Aorta (tissue), 5 donors: ENCODE data around the gene ATG4D. TPM values are rescaled to one million over a fixed set of nuclear protein-coding genes. Genes with fewer than 3 reads are reported as not detected.

ENCODE experiments used
- ATAC-seq: fragments of 200-7000 bp; cut with Tn5 transposase; one replicate; pipeline ENCODE4 v1.9.1; 2022; ENCODE audit warnings: moderate library complexity; ENCODE audit not compliant: low FRiP score
- DNase-seq, 2 donors: peaks; one replicate each; pipeline ENCODE4 v3.0.0-alpha.2; 2020
- H3K27ac ChIP-seq, 2 donors: one replicate each; pipeline ENCODE4 v1.5.1; 2013; ENCODE audit warnings: low read length in 2 of 2, mild to moderate bottlenecking in 2 of 2, moderate library complexity in 2 of 2, control low read depth in 1 of 2, inconsistent platforms in 1 of 2, low read depth in 1 of 2
- H3K27me3 ChIP-seq, 2 donors: one replicate each; pipeline ENCODE4 v1.6.1; 2013; ENCODE audit warnings: control low read depth in 1 of 2, low read length in 1 of 2, mild to moderate bottlenecking in 1 of 2, moderate library complexity in 1 of 2; ENCODE audit not compliant: insufficient read depth in 2 of 2, control insufficient read depth in 1 of 2
- H3K36me3 ChIP-seq, 2 donors: one replicate each; pipeline ENCODE4 v1.6.1; 2013; ENCODE audit warnings: control low read depth in 1 of 2, low read length in 1 of 2, mild to moderate bottlenecking in 1 of 2; ENCODE audit not compliant: insufficient read depth in 2 of 2, control insufficient read depth in 1 of 2
- H3K4me1 ChIP-seq, 2 donors: one replicate each; pipeline ENCODE4 v1.6.1; 2013; ENCODE audit warnings: low read length in 2 of 2, control low read depth in 1 of 2, mild to moderate bottlenecking in 1 of 2, moderate library complexity in 1 of 2; ENCODE audit not compliant: insufficient read depth in 2 of 2, control insufficient read depth in 1 of 2
- H3K4me3 ChIP-seq, 2 donors: one replicate each; pipeline ENCODE4 v1.5.1; 2013; ENCODE audit warnings: low read length in 2 of 2, control low read depth in 1 of 2, mild to moderate bottlenecking in 1 of 2
- H3K9me3 ChIP-seq: one replicate; pipeline ENCODE4 v1.6.1; 2013; ENCODE audit warnings: mild to moderate bottlenecking, low read length; ENCODE audit not compliant: control insufficient read depth
- WGBS, 2 donors: extraction: QIAGEN DNeasy Blood & Tissue Kit; methylation state at CpG; one replicate each; pipeline ENCODE4 v1.1.7; 2013; 5-methylcytosine and 5-hydroxymethylcytosine counted together
- intact Hi-C, 2 donors: fragments of 100-400 bp; cut with DNase I; formaldehyde crosslinking; loops; one replicate each; pipeline versions ENCODE4 v1.14.2 to v1.15.0; 2022
- polyA plus RNA-seq, 2 donors: library from polyadenylated mRNA; stranded (reverse); fragments of 200-250 nt; gene quantifications; one replicate each; pipeline ENCODE4 v1.2.3, GENCODE V29; 2013
- total RNA-seq, 2 donors: library from RNA; stranded (reverse); fragmentation: NEBNext Ultra II Directional; extraction: Animal tissue kit (Norgen Biotek cat#: 25700); gene quantifications; one replicate each; pipeline ENCODE4 v1.2.1, GENCODE V29; 2021
- donor health status: healthy with polysubstance abuse.
- donor health status: Bipolar disorder and iron deficiency.
- donor health status: DM: no; HTN: no; CAD: no.
- donor health status: DM: no; HTN: no; CAD: no.
- donor health status: DM: yes; HTN: yes; CAD: no.

ATG4D gene
- total and polyA plus RNA-seq, 4 donors: 14.0 to 42.6 (median 17.4) TPM

DNA sequence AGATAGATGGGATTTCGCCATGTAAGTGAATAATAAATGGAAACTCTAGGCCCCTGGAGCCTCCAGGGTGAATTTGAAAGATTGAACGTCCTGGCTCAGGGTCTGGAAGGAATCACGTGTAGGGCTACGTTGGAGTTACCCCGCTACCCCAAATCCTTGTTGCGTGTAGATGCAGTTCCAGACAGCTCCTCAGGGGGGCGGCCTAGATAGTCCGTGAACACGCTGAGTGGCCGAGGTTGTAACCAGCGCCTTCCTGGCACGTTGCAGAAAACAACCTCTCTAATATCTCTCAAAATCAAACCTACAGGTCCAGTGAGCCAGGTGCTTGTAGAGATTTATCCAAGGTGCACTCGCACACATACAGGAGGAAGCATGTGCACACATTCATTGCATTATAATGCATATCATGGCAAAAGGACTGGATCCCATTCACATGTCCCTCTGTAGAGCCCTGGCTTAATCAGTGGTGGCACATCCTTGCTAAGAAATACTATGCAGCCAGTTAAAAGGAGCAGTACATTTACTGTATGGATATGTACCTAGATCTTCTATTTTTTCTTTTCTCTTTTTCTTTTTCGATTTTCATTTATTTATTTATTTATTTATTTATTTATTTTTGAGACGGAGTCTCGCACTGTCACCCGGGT, 38.0 kb upstream of the ATG4D start:
- 30 to 31% methylated on average over 17 of the region's 17 CpGs for WGBS, 2 donors
- no peaks in the 10 kb centered on the region for H3K4me1 ChIP-seq
- H3K36me3 ChIP-seq: no peaks in the 10 kb centered on the region
- no peak overlapping the region for H3K4me3 ChIP-seq
- no peaks in the 10 kb centered on the region for H3K27me3 ChIP-seq
- no peaks in the 10 kb centered on the region for H3K9me3 ChIP-seq
- peak; percentile 53 for ATAC-seq
- no peak overlapping the region for H3K27ac ChIP-seq
- DNase-seq: peak; percentile 85 to 92
- intact Hi-C loops: no loop called here

GRCh38 chr19:10508036-10508435, 35.7 kb upstream of the ATG4D start:
- no peaks in the 10 kb centered on the region for H3K9me3 ChIP-seq
- no peak for ATAC-seq
- WGBS, 2 donors: 87 to 88% methylated on average over 15 to 16 of the region's 16 CpGs
- H3K4me1 ChIP-seq: no peaks in the 10 kb centered on the region
- intact Hi-C loops: no loop called here
- H3K27me3 ChIP-seq: no peaks in the 10 kb centered on the region
- DNase-seq: no peak
- H3K36me3 ChIP-seq: no peaks in the 10 kb centered on the region
- H3K4me3 ChIP-seq: no peak overlapping the region
- no peak overlapping the region for H3K27ac ChIP-seq

DNA sequence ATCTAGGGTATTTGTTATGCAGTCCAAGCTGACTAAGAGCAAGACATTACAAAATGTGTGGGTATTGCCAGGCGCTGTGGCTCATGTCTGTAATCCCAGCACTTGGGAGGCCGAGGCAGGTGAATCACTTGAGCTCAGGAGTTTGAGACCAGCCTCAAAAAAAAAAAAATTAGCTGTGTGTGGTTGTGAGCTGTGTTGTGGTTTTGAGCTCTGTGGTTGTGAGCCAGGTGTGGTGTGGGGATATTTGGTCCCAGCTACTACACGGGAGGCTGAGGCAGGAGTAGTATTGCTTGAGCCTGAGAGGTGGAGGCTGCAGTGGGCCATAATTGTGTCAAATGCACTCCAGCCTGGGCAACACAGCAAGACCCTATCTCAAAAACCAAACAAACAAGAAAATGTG, 35.0 kb upstream of the ATG4D start:
- intact Hi-C loops: no loop called here
- Histone ChIP-seq H3K27me3 (no peaks in the 10 kb centered on the region), H3K36me3 (no peaks in the 10 kb centered on the region), H3K4me3 (no peak overlapping the region), H3K27ac (no peak overlapping the region), H3K4me1 (no peaks in the 10 kb centered on the region), H3K9me3 (no peaks in the 10 kb centered on the region)
- no peak for DNase-seq
- no peak for ATAC-seq
- WGBS, 2 donors: 86% methylated on average over 3 of the region's 3 CpGs

DNA sequence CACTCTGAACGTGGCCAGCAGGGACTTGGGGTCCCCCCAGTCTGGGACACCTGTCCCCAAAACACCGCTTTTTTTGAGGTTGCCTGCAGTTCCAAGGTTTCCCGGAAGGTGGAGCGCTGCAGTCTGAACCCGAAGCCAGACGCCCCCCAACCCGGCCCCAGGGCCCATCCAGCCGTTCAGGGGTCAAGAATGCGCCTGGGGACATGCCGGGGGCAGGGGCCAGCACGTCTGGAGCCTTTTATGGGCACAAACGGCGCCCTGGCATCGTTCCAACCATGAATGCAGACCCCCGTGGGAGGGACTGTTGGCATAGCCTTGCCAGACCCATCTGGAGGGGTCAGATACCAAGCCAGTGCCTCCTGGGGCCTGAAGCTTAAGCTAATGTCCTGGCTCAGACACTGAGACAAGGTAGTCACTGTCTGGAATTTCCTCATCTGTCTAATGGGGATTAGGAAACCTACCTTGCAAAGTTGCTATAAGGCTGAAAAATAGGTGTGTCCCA, 33.4 kb upstream of the ATG4D start:
- 12% methylated on average over 15 of the region's 15 CpGs for WGBS, 2 donors
- intact Hi-C loops: no loop called here
- H3K9me3 ChIP-seq: no peaks in the 10 kb centered on the region
- ATAC-seq: no peak
- no peak overlapping the region for H3K4me3 ChIP-seq
- no peaks in the 10 kb centered on the region for H3K36me3 ChIP-seq
- DNase-seq: peak in 1 of 2 donors; percentile 71
- H3K27ac ChIP-seq: no peak overlapping the region
- no peaks in the 10 kb centered on the region for H3K27me3 ChIP-seq
- no peaks in the 10 kb centered on the region for H3K4me1 ChIP-seq

GRCh38 chr19:10513223-10513622, 30.5 kb upstream of the ATG4D start:
- Histone ChIP-seq H3K4me1 (no peaks in the 10 kb centered on the region), H3K4me3 (no peak overlapping the region), H3K27ac (no peak overlapping the region), H3K36me3 (no peaks in the 10 kb centered on the region), H3K9me3 (no peaks in the 10 kb centered on the region), H3K27me3 (no peaks in the 10 kb centered on the region)
- WGBS, 2 donors: 90 to 92% methylated on average over 7 of the region's 7 CpGs
- no peak for DNase-seq
- intact Hi-C loops: no loop called here
- ATAC-seq: no peak

DNA sequence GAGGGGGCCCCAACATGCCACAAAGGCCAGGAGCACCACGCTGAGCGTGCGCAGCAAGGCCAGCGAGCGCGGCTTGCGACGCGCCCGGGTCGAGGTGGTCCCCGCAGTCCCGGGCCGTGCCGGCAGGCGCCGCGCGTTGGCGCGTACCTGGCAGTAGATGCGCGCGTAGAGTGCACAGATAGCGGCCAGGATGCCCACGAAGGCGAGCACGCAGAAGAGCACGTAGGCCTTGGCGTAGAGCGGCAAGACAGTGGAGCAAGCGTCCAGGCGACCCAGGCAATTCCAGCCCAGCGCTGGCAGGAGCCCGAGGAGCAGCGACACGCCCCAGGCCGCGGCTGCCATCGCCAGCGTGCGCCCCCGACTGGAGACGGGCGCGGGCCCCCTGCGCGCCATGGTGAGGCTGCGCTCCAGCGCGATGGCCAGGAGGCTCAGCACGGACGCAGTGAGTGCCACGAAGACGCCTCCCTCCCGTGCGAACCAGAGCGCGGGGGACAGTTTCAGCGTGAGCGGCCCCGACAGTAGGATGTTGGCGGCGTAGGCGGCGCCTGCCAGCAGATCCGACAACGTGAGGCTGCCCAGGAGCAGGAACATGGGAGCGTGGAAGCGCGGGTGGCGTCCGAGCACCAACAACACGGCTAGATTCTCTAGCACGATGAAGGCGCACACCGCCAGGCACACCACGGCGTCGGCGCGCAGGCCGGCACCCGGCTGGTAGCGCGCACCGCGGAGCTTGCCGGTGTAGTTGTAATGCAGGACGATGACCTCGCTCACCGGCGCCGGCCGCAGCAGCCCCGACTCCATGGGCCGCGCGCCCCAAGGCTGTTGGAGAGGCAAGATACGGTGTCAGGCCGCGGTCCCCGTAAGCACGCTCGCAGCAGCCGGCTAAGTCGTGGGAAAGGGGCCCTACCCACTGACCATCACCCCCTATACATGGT, 29.2 kb upstream of the ATG4D start:
- WGBS, 2 donors: 37 to 42% methylated on average over 97 to 107 of the region's 107 CpGs
- Histone ChIP-seq H3K4me3 (no peak overlapping the region), H3K9me3 (no peaks in the 10 kb centered on the region), H3K36me3 (no peaks in the 10 kb centered on the region), H3K4me1 (no peaks in the 10 kb centered on the region), H3K27me3 (no peaks in the 10 kb centered on the region), H3K27ac (no peak overlapping the region)
- intact Hi-C loops: no loop called here
- DNase-seq: no peak
- no peak for ATAC-seq

DNA sequence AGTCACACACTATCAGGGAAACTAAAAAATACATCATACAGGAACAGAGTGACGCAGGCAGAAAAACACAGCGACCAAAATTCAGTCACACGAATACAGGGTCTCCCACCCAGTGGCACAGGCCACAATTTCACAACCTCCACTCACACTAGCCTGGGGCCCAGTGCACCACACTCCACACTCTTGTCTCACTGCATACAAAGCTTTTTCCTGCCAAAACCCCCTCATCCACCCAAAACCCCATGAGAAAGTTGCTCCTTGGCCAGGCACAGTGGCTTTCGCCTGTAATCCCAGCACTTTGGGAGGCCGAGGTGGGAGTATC, 27.7 kb upstream of the ATG4D start:
- Histone ChIP-seq H3K4me1 (no peaks in the 10 kb centered on the region), H3K9me3 (no peaks in the 10 kb centered on the region), H3K27ac (no peak overlapping the region), H3K36me3 (no peaks in the 10 kb centered on the region), H3K4me3 (no peak overlapping the region), H3K27me3 (no peaks in the 10 kb centered on the region)
- WGBS, 2 donors: 93 to 96% methylated on average over 5 of the region's 5 CpGs
- ATAC-seq (no peak), DNase-seq (no peak)
- intact Hi-C loops: no loop called here

DNA sequence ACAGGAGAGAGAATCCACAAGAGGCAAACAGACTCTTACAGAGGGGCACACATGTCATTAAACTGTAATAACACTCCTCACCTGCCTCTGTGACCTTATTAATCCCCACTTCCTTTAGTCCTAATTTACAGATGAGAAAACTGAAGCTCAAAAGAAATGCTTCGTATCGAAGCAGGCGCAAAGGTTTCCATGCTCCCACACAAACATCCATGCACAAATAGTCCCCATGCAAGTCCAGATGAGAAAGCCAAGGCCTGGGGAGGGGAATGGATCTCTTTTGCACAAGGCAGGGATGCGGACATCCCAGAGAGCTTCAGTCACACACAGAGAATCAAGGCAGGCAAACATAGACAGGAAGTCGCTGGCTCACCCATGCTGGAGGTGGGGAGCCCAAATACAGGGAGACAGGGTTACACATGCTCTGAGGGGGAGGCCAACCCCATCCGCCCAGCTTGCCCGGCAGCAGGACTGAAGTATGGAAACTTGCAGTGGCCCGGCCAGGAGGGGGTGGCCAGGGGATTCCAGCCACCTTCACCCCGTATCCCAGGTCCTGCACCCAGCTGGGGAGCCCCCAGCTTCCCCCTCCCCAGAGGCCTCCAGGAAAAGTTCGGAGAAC, 26.9 kb upstream of the ATG4D start:
- Histone ChIP-seq H3K4me3 (no peak overlapping the region), H3K36me3 (no peaks in the 10 kb centered on the region), H3K27me3 (no peaks in the 10 kb centered on the region), H3K9me3 (no peaks in the 10 kb centered on the region), H3K27ac (no peak overlapping the region), H3K4me1 (no peaks in the 10 kb centered on the region)
- ATAC-seq: no peak
- 38% methylated on average over 10 of the region's 10 CpGs for WGBS, 2 donors
- intact Hi-C loops: no loop called here
- no peak for DNase-seq
